GM12875 (cell line): Measurements from ENCODE around the gene RSBN1L.

Source experiments
- H3K4me3 ChIP-seq: one replicate; pipeline ENCODE4 v1.5.1; 2011; ENCODE audit warnings: low read depth, low read length, control low read depth
- TF ChIP-seq, protein P1 (sequence below): IDR thresholded peaks from 2 replicates; pipeline ENCODE4 v1.5.1; 2011; ENCODE audit warnings: low read depth, mild to moderate bottlenecking, control low read depth, inconsistent platforms, low read length, moderate library complexity, borderline replicate concordance; ENCODE audit not compliant: insufficient read depth

RSBN1L gene

DNA sequence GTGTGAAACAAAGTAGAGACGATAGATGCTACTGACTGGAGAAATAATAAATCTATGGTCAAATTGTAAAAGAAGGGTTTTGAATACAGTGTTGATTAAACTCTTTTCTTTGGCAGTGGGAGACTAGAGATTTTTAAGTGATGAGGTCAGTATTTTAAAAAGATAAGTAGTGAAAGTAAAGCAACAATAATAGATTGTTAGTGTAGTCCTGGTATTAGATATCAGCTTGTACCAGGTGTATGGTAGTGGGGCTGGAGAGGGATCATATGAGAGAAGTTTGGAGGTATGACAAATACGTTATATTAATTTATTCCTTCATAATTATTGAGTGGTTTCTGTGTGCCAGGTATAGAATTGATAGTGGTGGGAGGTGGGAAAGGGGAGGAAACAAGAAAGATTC is 127.5 kb downstream of the RSBN1L start:
- H3K4me3 ChIP-seq, result no peak overlapping the region
- TF ChIP-seq, protein P1, sequence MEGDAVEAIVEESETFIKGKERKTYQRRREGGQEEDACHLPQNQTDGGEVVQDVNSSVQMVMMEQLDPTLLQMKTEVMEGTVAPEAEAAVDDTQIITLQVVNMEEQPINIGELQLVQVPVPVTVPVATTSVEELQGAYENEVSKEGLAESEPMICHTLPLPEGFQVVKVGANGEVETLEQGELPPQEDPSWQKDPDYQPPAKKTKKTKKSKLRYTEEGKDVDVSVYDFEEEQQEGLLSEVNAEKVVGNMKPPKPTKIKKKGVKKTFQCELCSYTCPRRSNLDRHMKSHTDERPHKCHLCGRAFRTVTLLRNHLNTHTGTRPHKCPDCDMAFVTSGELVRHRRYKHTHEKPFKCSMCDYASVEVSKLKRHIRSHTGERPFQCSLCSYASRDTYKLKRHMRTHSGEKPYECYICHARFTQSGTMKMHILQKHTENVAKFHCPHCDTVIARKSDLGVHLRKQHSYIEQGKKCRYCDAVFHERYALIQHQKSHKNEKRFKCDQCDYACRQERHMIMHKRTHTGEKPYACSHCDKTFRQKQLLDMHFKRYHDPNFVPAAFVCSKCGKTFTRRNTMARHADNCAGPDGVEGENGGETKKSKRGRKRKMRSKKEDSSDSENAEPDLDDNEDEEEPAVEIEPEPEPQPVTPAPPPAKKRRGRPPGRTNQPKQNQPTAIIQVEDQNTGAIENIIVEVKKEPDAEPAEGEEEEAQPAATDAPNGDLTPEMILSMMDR, result no peak

DNA sequence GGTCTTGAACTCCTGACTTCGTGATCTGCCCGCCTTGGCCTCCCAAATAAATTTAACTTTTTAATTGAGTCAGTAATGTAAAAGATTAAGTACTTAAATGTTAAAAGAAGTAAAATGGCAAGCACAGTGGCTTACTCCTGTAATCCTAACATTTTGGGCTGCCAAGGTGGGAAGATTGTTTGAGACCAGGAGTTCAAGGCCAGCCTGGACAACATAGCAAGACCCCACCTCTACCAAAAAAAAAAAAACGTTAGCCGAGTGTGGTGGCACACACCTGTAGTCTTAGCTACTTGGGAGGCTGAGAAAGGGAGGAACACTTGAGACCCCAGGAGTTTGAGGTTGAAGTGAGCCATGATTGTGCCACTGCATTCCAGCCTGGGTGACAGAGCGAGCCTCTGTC is 128.4 kb downstream of the RSBN1L start:
- TF ChIP-seq, protein P1, result no peak
- H3K4me3 ChIP-seq, result no peak overlapping the region

- no peak overlapping the region for H3K4me3 ChIP-seq
- TF ChIP-seq, protein P1, result no peak
Measured at GRCh38 chr7:77825131-77825530, 128.9 kb downstream of the RSBN1L start.

DNA sequence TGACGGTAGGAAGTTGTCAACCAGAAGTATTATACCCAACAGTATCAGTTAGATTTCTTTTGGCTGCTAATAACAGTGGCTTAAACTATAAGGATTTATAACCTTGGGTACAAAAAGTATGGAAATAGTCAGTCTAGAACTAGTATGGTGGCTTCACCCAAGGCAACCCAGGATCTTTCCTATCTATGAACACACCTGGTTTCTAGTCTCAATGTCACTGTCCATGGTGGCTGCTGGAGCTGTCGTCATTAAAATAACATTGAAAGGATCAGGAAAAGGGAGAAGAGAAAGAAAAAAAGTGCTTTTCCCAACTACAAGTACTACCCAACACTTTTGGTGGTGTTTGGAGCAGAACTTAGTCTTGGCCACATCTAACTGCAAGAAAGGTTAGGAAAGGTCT is 130.0 kb downstream of the RSBN1L start:
- H3K4me3 ChIP-seq, result no peak overlapping the region
- TF ChIP-seq, protein P1, result no peak

DNA sequence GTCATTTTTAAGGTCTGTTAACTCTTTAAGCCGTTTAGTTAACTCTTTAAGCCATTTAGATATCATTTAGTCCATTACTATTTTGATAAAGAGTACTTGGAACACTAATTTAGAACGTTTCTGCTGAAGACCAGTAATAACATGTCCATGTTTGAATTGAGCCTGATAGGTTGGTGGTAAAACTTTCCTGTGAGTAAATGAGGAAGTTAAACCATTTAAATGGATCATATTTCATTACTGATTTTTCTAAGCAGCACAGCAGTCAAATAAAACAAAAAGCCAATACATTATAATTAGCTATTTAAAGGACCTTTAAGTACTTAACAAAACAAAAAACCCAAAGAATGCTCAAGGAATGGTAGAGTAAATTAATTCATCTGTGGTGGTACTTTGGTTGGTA is 131.7 kb downstream of the RSBN1L start:
- no peak overlapping the region for H3K4me3 ChIP-seq
- TF ChIP-seq, protein P1, result no peak

- TF ChIP-seq, protein P1, result no peak
- no peak overlapping the region for H3K4me3 ChIP-seq
Measured at GRCh38 chr7:77830649-77831355, 134.5 kb downstream of the RSBN1L start.

DNA sequence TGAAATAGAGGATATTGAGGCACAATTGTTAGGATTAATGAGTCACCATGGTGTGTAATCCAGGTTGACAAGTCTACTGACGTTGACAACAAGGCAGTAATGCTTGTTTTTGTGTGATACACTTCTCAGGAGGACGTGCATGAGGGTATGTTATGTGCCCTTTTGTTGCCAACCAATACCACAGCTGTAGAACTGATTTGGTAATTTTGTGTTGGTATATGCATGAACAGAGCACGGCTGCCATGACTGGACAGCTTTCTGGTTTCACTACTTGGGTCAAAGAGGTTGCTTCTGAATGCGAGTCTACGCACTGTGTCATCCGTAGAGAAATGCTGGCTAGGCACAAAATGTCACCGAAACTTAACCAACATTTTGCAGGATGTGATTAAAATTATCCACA is 135.2 kb downstream of the RSBN1L start:
- TF ChIP-seq, protein P1, result no peak
- H3K4me3 ChIP-seq, result no peak overlapping the region
